B cell (primary cell): ENCODE measurements around the gene IRF9. TPM values are rescaled to one million over a fixed set of nuclear protein-coding genes. Genes with fewer than 3 reads are reported as not detected.

Experiments used
- ATAC-seq: fragments of 200-7000 bp; cut with Tn5 transposase; one replicate; pipeline ENCODE4 v1.10.0; 2021; ENCODE audit warnings: low read depth, mild to moderate bottlenecking, moderate number of reproducible peaks, moderate library complexity
- CTCF ChIA-PET: fragments of 350-600 bp; sonication (Branson Sonifier 250); formaldehyde crosslinking; loops from one replicate; lab custom pipeline; 2021; ENCODE audit warnings: antibody characterized with exemption, inconsistent platforms; lab: Charles Lee
- POLR2A ChIA-PET: fragments of 350-600 bp; sonication (Branson Sonifier 250); formaldehyde crosslinking; loops from one replicate; lab custom pipeline; 2021; ENCODE audit warnings: antibody characterized with exemption; lab: Charles Lee
- DNase-seq: peaks from one replicate; pipeline ENCODE4 v3.0.0; 2013
- H2AFZ ChIP-seq: 2 replicates; pipeline ENCODE4 v1.6.1; 2012; ENCODE audit warnings: mild to moderate bottlenecking, low read depth, low read length; ENCODE audit not compliant: insufficient read depth, poor library complexity, severe bottlenecking
- H3K27ac ChIP-seq, 2 donors: 1 replicate in 1 of 2; 2 replicates in 1 of 2; pipeline ENCODE4 v1.5.1; 2012 to 2013; ENCODE audit warnings: low read length in 2 of 2, mild to moderate bottlenecking in 2 of 2, moderate library complexity in 1 of 2
- H3K27me3 ChIP-seq, 4 experiments: fragments of 200-600 bp in 1 of 4; sonication (generic) in 1 of 4; replicated peaks in 1 of 4; 1 replicate in 2 of 4; 2 replicates in 2 of 4; pipeline versions ENCODE4 v1.6.1 to v1.7.0; 2013 to 2016; ENCODE audit warnings: low read length in 3 of 4, mild to moderate bottlenecking in 2 of 4, mixed read lengths in 1 of 4, moderate library complexity in 1 of 4; ENCODE audit not compliant: insufficient read depth in 4 of 4, control insufficient read depth in 3 of 4; ENCODE audit errors: control extremely low read depth in 1 of 4
- H3K36me3 ChIP-seq, 2 experiments: replicated peaks in 1 of 2; 1 replicate in 1 of 2; 2 replicates in 1 of 2; pipeline versions ENCODE4 v1.6.1 to v1.7.1; 2013; ENCODE audit warnings: low read length in 1 of 2; ENCODE audit not compliant: insufficient read depth in 2 of 2, control insufficient read depth in 1 of 2; ENCODE audit errors: control extremely low read depth in 1 of 2, extremely low read depth in 1 of 2
- H3K4me1 ChIP-seq, 2 donors: fragments of 200-600 bp in 1 of 2; sonication (generic) in 1 of 2; 1 replicate in 1 of 2; 2 replicates in 1 of 2; pipeline versions ENCODE4 v1.5.1 to v1.6.1; 2013 to 2017; ENCODE audit warnings: low read length in 2 of 2; ENCODE audit not compliant: control insufficient read depth in 2 of 2, insufficient read depth in 2 of 2
- H3K4me2 ChIP-seq: replicated peaks from 2 replicates; pipeline ENCODE3; 2012; ENCODE audit warnings: mild to moderate bottlenecking, low read depth, low read length; ENCODE audit not compliant: poor library complexity, severe bottlenecking
- H3K4me3 ChIP-seq, 5 experiments: fragments of 200-600 bp in 1 of 5; sonication (generic) in 1 of 5; 1 replicate in 3 of 5; 2 replicates in 2 of 5; pipeline versions ENCODE4 v1.5.1 to v1.7.0; 2011 to 2016; ENCODE audit warnings: low read length in 4 of 5, mild to moderate bottlenecking in 4 of 5, low read depth in 2 of 5, control low read depth in 1 of 5, moderate library complexity in 1 of 5; ENCODE audit not compliant: insufficient read depth in 1 of 5; ENCODE audit errors: control extremely low read depth in 1 of 5, extremely low read depth in 1 of 5
- H3K79me2 ChIP-seq: fragments of 200-600 bp; sonication (generic); one replicate; pipeline ENCODE4 v1.6.0; 2016; ENCODE audit warnings: low read length; ENCODE audit not compliant: control insufficient read depth, insufficient read depth
- H3K9ac ChIP-seq: fragments of 200-600 bp; sonication (generic); 2 replicates; pipeline ENCODE4 v1.6.1; 2017; ENCODE audit warnings: mild to moderate bottlenecking, low read length, moderate library complexity
- H3K9me3 ChIP-seq, 3 donors: one replicate each; pipeline versions ENCODE4 v1.6.1 to v1.7.1; 2013; ENCODE audit warnings: low read length in 2 of 3; ENCODE audit not compliant: control insufficient read depth in 2 of 3, insufficient read depth in 1 of 3; ENCODE audit errors: control extremely low read depth in 1 of 3
- H4K20me1 ChIP-seq: 2 replicates; pipeline ENCODE4 v1.6.0; 2012; ENCODE audit warnings: mild to moderate bottlenecking, low read length; ENCODE audit not compliant: insufficient read depth, control insufficient read depth, poor library complexity, severe bottlenecking
- H3K27ac Mint-ChIP-seq: one replicate; pipeline ENCODE4 v1.8.0; 2021; ENCODE audit warnings: mixed read lengths
- H3K27me3 Mint-ChIP-seq: one replicate; pipeline ENCODE4 v1.8.0; 2021; ENCODE audit warnings: mixed read lengths
- H3K4me1 Mint-ChIP-seq: one replicate; pipeline ENCODE4 v1.8.0; 2021; ENCODE audit warnings: mixed read lengths
- H3K4me3 Mint-ChIP-seq: one replicate; pipeline ENCODE4 v1.8.0; 2021; ENCODE audit warnings: mixed read lengths
- H3K9me3 Mint-ChIP-seq: one replicate; pipeline ENCODE4 v1.8.0; 2022; ENCODE audit warnings: mixed read lengths; ENCODE audit not compliant: insufficient read depth
- CTCF ChIP-seq: fragments of 200-600 bp; IDR thresholded peaks from one replicate; pipeline ENCODE4 v1.8.0; 2022; ENCODE audit warnings: antibody characterized with exemption, mild to moderate bottlenecking
- EZH2 ChIP-seq: IDR thresholded peaks from 2 replicates; pipeline ENCODE4 v1.6.1; 2012; ENCODE audit warnings: borderline replicate concordance, low read depth, mild to moderate bottlenecking, moderate library complexity, low read length; ENCODE audit not compliant: insufficient read depth, poor library complexity, severe bottlenecking
- WGBS: methylation state at CpG from one replicate; pipeline ENCODE4 v1.1.5; 2013; ENCODE audit warnings: missing lambda C conversion rate; ENCODE audit not compliant: insufficient coverage; 5-methylcytosine and 5-hydroxymethylcytosine counted together
- intact Hi-C: fragments of 100-400 bp; cut with micrococcal nuclease; formaldehyde crosslinking; loops from one replicate; pipeline ENCODE4 v1.10.0; 2022
- polyA plus RNA-seq: library from polyadenylated mRNA; depleted of rRNA; stranded (reverse); fragments of >200 nt; gene quantifications from 2 replicates; pipeline ENCODE4 v1.2.3, GENCODE V29; 2012
- total RNA-seq, 2 donors: library from RNA; stranded (reverse); fragments of 120-200 nt in 1 of 2; gene quantifications; 1 replicate in 1 of 2; 2 replicates in 1 of 2; pipeline versions ENCODE4 v1.2.3 to v1.2.4, GENCODE V29; 2013 to 2022

The IRF9 gene
- total and polyA plus RNA-seq, 2 donors (not counting 1 experiment from before 2014, with no cell fraction given): 191 to 269 TPM

- CTCF ChIA-PET: interaction anchor here (1.4 to 6.2 kb wide), 3 partner anchors 17 to 33 kb away, joined by 6 to 62 read pairs (median 8); partner anchors contain the start of genes DCAF11, IRF9 and NRL
- Histone ChIP-seq H3K27ac (no peak overlapping the region), H4K20me1 (peaks cover 24% of the 10 kb centered on the region), H3K4me1 (peaks cover 28 to 45% of the 10 kb centered on the region in 2 donors), H3K9me3 (no peaks in the 10 kb centered on the region), H2AFZ (no peak overlapping the region), H3K79me2 (peaks cover 69% of the 10 kb centered on the region), H3K36me3 (peaks cover 0 to 39% of the 10 kb centered on the region in 2 experiments), H3K27me3 (no peaks in the 10 kb centered on the region), H3K9ac (no peak overlapping the region), H3K4me3 (no peak overlapping the region), H3K4me2 (no peak overlapping the region)
- TF ChIP-seq CTCF (no peak), EZH2 (no peak)
- no peak for ATAC-seq
- POLR2A ChIA-PET: interaction anchor here (0.5 kb wide), 1 partner anchor 72 kb away, joined by 7 read pairs; no protein-coding TSS in a partner anchor
- Mint-ChIP-seq H3K27me3 (no peaks in the 10 kb centered on the region), H3K9me3 (no peaks in the 10 kb centered on the region), H3K27ac (peak overlapping the region; percentile 37), H3K4me3 (peak overlapping the region; percentile 66), H3K4me1 (peaks cover 64% of the 10 kb centered on the region)
- intact Hi-C loops: loop anchor here (5.0 to 10.0 kb wide), 3 partner anchors 131 to 1049 kb away; partner anchors contain the start of genes ACIN1, C14orf119, NFATC4 and RABGGTA
- WGBS: no CpG with 5 or more reads among the region's 2 CpGs
- DNase-seq: no peak
Observed at GRCh38 chr14:24143511-24143910, 17.6 kb upstream of the IRF9 start.

- ATAC-seq: no peak
- Histone ChIP-seq H3K9ac (no peak overlapping the region), H3K79me2 (peaks cover 69% of the 10 kb centered on the region), H3K36me3 (peaks cover 0 to 36% of the 10 kb centered on the region in 2 experiments), H3K9me3 (no peaks in the 10 kb centered on the region), H2AFZ (no peak overlapping the region), H4K20me1 (peaks cover 28% of the 10 kb centered on the region), H3K4me3 (no peak overlapping the region), H3K4me2 (no peak overlapping the region), H3K27me3 (no peaks in the 10 kb centered on the region), H3K27ac (peak overlapping the region in 1 of 2 donors; percentile 13), H3K4me1 (peaks cover 30 to 48% of the 10 kb centered on the region in 2 donors)
- H3K4me1 Mint-ChIP-seq: peaks cover 64% of the 10 kb centered on the region
- no CpG with 5 or more reads among the region's 1 CpG for WGBS
- TF ChIP-seq CTCF (no peak), EZH2 (no peak)
- intact Hi-C loops: loop anchor here (5.0 to 10.0 kb wide), 3 partner anchors 130 to 1050 kb away; partner anchors contain the start of genes ACIN1, C14orf119, NFATC4 and RABGGTA
- H3K27me3 Mint-ChIP-seq: no peaks in the 10 kb centered on the region
- POLR2A ChIA-PET: no interaction called here
- no peaks in the 10 kb centered on the region for H3K9me3 Mint-ChIP-seq
- H3K4me3 Mint-ChIP-seq: peak overlapping the region; percentile 41
- CTCF ChIA-PET: interaction anchor here (1.4 to 6.2 kb wide), 3 partner anchors 16 to 34 kb away, joined by 6 to 62 read pairs (median 8); partner anchors contain the start of genes DCAF11, IRF9 and NRL
- H3K27ac Mint-ChIP-seq: no peak overlapping the region
- DNase-seq: no peak
Observed at GRCh38 chr14:24144451-24144850, 16.6 kb upstream of the IRF9 start.
